GM21717 (cell line): ENCODE data around the gene SRCIN1.
A peak's percentile ranks its signal among the peaks of the same experiment; 100 is the strongest.

Source experiments
- ATAC-seq: cut with Tn5 transposase; IDR thresholded peaks from one replicate; pipeline ENCODE4 v1.9.1; 2021; ENCODE audit warnings: mild to moderate bottlenecking, moderate library complexity; ENCODE audit not compliant: unreplicated experiment

The SRCIN1 gene

DNA sequence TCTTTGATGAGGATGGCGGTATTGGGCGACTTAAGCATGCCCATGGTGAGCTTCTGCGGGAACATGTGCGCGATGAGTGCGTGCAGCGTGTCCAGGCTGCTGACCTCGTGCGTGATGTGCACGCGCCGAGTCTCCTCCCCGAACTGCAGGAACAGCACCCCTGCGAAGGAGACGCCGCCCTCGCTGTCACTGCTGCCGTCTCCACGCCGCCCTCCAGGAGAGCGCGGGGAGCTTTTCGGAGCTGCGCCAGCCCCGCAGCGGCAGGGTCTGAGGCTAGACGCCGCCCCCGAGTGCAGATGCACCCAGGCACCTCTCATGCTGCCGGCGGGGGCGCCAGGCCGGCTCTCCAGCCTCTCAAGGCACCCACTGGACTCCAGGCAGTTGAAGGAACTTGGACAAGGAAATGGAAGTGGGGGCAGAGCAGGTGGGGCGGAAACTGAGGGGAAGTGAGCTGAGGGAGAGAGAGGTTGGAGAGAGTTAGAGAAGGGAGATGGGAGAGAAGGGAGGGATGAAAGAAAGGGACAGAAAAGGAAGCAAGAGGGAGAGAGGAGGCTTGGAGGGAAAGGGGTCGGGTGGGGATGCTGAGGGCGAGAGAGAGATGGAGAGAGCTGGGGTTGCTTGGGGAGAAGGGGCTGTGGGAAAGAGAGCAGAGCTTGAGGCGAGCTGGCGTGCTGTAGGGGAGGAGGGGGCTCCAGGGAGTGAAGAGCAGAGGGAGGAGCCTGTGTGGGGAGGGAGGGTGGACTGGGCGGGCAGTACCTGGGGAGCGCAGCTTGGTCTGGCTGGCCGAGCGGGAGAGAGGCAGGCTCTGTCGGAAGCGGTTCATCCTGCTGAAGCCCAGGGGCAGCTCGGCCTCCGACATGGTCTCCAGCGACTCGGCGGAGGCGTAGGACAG is 42.1 kb downstream of the SRCIN1 start:
- ATAC-seq: no peak

DNA sequence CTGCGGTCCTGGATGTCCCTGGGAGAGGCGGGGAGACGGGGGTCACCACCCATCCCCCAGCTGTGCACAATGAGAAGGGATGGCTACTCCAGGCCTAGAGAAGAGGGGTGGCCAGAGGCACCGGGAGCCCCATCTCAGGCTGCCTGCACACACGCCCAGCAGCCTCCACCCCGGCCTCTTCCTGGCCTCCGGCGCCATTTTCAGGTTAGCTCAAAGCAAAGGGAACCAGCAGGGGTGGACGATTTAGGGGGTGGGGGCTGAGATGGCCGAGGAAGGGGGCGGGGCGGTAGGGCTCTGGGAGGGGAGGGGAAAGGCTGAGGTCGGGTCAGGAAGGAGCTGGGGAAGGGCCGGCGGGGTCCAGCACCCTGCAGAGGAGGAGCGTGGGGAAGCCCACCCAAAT is 42.8 kb downstream of the SRCIN1 start:
- ATAC-seq: no peak

DNA sequence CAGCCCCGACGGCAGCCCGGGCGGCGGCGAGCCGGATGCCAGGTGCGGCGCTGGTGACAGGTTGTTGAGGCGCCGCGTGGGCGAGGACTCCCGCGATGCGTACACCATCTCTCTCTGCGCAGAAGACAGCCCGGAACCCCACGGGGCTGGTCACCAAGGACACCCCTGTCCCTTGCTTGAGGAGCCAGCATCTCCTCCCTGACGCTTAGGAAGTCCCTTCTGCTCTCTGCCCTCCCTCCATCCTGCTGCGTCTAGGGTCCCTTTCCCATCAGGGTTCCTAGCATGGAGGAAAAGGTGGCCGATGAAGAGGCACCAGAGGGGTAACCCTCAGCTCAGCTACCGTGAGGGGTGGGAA is 43.6 kb downstream of the SRCIN1 start:
- no peak for ATAC-seq

DNA sequence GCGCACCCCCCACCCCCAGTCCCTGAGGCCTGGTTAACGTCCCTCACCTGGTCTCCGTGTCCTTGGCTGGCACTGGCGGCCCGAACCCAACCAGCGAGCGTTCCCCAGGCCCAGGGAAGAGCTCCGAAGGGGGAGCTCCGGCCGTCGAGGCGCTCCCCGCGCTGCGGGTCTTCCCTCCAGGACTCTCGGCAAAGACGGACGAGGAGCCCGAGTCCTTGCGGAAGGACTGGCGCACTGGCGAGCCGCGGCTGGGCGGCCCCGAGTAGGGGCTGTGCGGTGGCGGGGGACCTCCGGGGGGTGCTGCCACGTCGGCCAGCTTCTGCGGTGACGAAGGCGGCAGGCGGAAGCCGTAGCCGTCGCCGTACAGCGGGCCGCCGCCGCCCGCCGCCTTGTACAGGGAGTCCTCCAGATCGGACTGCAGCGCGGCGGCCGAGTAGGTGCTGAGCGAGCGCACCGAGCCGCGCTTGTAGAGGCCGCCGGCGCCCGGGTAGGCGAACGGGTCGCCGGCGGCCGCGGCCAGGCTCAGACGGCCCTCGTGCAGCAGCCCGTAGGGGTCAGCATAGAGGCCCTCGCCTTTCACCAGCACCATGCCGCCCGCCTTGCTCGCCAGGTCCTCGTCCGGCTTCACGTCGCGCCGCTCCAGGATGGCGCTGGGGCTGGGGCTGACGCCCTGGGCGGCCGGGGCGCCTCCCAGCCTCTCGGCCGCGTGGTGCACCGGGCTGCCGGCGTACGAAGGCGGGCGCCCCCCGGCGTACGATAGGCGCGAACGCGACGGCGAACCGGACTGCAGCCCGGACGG is 44.1 kb downstream of the SRCIN1 start:
- ATAC-seq: no peak

DNA sequence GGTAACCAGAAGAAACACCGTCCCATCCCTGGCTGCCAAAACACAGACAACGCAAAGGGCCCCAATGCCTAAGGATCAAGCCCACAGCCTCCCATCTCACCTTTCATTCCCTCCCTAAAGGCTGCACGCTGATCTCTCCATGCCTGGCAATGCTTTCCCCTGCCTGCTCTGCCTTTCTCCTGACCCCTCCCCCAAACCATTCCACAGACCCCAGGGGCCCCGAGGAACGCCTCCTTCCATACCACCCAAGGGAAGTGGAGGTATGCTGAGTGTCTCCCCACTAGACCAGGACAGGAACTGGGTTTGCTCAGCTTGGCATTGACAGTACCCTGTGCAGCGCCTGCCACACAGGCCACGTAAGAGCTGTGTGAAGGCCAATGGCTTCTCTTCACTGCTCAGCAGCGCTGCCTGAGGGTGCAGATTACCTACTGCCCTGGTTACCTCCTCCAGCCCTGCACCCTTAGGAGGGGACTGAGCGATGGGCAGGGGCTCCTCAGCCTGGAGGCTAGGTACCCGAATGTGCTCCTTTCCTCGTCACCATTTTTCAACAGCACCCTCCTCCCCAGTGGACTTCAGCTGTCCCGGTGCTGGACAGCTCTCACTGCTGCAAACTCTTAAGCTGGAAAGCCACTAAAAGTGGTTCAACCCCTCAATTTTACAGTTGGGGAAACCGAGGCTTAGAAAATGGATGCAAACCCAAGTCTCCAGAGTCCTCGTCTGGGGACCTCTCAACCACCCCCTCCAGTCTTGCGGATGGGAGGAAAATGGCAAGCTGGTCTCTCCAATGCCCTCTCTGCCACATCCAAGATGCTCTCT is 45.0 kb downstream of the SRCIN1 start:
- ATAC-seq: no peak

DNA sequence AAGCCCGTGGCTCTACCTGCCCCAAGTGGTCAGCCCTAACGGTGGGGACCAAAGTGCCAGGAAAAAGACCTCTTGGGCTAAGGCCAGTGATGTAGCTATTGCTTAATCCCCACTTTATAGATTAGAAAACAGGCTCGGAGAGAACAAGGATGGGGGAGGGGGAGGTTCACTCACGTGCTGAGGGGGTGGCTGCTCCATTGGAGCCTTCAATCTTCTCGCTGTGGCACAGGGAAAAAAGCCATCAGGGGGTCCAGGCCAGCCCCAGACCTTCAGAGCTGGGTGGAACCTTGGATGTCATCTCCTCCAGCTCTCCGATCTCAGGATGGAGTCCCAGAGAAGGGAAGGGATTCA is 45.9 kb downstream of the SRCIN1 start:
- no peak for ATAC-seq

- no peak for ATAC-seq
Measured at GRCh38 chr17:38559051-38559879, 46.5 kb downstream of the SRCIN1 start.

- ATAC-seq: no peak
Measured at GRCh38 chr17:38558728-38559050, 47.1 kb downstream of the SRCIN1 start.

GRCh38 chr17:38557836-38558727 is 47.7 kb downstream of the SRCIN1 start:
- peak; percentile 53 for ATAC-seq

GRCh38 chr17:38557396-38557795 is 48.4 kb downstream of the SRCIN1 start:
- ATAC-seq: no peak

DNA sequence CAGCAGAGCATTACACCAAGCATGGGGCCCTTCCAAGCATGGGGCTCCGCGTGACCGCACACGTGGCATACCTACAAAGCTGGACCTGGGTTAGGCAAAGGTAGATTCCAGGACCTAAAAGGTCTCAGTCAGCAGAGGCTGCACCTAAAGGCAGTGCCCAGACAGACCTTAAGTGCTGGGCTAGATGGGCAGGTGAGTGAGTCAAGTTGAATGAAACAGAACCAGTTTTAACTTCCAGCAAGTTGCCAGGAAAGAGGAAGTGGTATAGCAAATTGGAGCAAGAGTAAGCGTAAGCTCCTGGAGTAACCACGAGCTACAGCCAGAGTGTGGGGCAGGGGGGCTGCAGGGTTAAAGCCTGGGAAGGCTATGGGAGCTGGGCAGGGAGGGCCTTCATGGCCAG is 49.5 kb downstream of the SRCIN1 start:
- no peak for ATAC-seq

GRCh38 chr17:38554430-38555350 is 51.1 kb downstream of the SRCIN1 start:
- no peak for ATAC-seq

DNA sequence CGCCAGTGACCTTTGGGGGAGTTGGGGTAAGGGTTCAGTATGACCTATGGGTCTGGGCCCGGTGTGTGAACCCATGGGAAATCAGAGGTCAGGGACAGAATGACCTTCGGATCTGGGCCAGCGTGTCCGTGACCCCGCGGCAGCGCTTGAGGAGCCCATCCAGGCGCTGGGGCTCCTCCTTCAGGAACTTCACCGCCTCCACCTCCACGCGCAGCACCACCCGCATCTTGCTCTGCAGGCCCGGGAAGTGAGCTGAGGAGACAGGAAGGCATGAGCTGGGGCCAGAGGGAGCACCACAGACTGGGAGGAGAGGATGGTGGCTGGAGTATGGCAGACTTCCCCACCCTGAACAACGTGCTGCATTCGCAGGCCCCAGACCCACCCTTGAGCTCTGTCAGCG is 53.4 kb downstream of the SRCIN1 start:
- no peak for ATAC-seq

- no peak for ATAC-seq
Measured at GRCh38 chr17:38551121-38551520, 54.6 kb downstream of the SRCIN1 start.

DNA sequence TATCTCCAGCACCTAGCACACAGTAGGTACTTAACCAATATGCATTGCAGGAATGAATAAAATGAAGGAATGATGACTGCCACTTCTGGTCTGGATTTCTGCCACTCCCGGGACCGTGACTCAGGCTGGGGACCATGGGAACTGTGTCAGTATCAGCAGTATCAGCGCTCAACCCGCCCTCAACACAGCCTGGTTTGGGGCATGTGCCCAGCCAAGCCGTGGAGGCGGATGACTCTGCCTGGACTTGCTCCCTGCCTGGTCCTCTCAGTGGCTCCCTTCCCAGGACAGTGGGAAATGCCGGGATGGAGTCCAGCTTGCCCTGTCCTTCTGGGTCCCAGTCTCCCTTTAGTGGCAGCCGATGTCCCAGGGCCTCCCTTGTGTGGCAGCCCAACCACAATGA is 55.1 kb downstream of the SRCIN1 start:
- ATAC-seq: no peak

- no peak for ATAC-seq
Measured at GRCh38 chr17:38549285-38549684, 56.5 kb downstream of the SRCIN1 start.

GRCh38 chr17:38547444-38547843 is 58.3 kb downstream of the SRCIN1 start:
- ATAC-seq: no peak

DNA sequence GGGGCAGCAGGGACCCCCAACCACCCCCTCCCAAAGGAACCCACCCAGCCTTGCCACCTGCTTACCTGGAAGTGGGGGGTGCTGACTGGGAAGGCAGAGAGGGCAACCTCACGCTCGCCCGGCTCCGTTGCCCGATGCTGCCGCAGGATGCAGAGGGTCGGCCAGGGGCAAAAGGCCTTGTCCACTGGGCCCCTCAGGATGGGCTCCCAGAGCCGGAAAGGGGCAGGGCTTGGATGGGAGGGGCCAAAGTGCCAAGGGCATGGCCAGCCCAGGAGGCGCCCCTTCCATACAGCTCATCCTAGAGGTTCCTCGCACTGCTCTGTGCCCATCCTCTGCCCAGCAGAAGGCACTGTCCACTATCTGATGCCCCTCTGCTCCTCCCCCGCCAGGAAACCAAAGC is 59.4 kb downstream of the SRCIN1 start:
- no peak for ATAC-seq
